HuH-7.5 (cell line): ENCODE data around the gene DPP9.

Source experiments
- DNase-seq: peaks from one replicate; pipeline ENCODE4 v3.0.0; 2011; ENCODE audit warnings: low spot score

The DPP9 gene

GRCh38 chr19:4709440-4710280 lies 14.0 kb downstream of the DPP9 start:
- DNase-seq = no peak

- DNase-seq = no peak
These were observed 15.5 kb downstream of the DPP9 start for GRCh38 chr19:4707956-4708650.

- no peak for DNase-seq
These were observed 16.3 kb downstream of the DPP9 start for GRCh38 chr19:4707322-4707721.

- peak; percentile 82 for DNase-seq
These were observed 18.1 kb downstream of the DPP9 start for GRCh38 chr19:4705413-4706131.

GRCh38 chr19:4704317-4704673 lies 19.3 kb downstream of the DPP9 start:
- no peak for DNase-seq

GRCh38 chr19:4703671-4704316 lies 19.8 kb downstream of the DPP9 start:
- no peak for DNase-seq

GRCh38 chr19:4702764-4703163 lies 20.9 kb downstream of the DPP9 start:
- no peak for DNase-seq

- no peak for DNase-seq
These were observed 22.1 kb downstream of the DPP9 start for GRCh38 chr19:4701557-4701956.

GRCh38 chr19:4700693-4700970 lies 23.0 kb downstream of the DPP9 start:
- DNase-seq = no peak

GRCh38 chr19:4699826-4700692 lies 23.6 kb downstream of the DPP9 start:
- no peak for DNase-seq

- DNase-seq = no peak
These were observed 26.3 kb downstream of the DPP9 start for GRCh38 chr19:4697304-4697703.

- no peak for DNase-seq
These were observed 28.4 kb downstream of the DPP9 start for GRCh38 chr19:4695224-4695731.

- no peak for DNase-seq
These were observed 29.2 kb downstream of the DPP9 start for GRCh38 chr19:4694211-4694987.

GRCh38 chr19:4693471-4694121 lies 30.0 kb downstream of the DPP9 start:
- no peak for DNase-seq

GRCh38 chr19:4693078-4693350 lies 30.6 kb downstream of the DPP9 start:
- DNase-seq = no peak

GRCh38 chr19:4692251-4693077 lies 31.2 kb downstream of the DPP9 start:
- DNase-seq = no peak

GRCh38 chr19:4691373-4691772 lies 32.3 kb downstream of the DPP9 start:
- DNase-seq = no peak

GRCh38 chr19:4690361-4690760 lies 33.3 kb downstream of the DPP9 start:
- DNase-seq = no peak

GRCh38 chr19:4689403-4689802 lies 34.2 kb downstream of the DPP9 start:
- no peak for DNase-seq

- no peak for DNase-seq
These were observed 35.1 kb downstream of the DPP9 start for GRCh38 chr19:4688587-4688986.
